ENCODE results near the gene MRPS31.
"Not testable (repeated sequence)": the region's sequence is repeated elsewhere in the genome, so short reads cannot be mapped to it uniquely, and the experiment has no call there.

The MRPS31 gene

DNA sequence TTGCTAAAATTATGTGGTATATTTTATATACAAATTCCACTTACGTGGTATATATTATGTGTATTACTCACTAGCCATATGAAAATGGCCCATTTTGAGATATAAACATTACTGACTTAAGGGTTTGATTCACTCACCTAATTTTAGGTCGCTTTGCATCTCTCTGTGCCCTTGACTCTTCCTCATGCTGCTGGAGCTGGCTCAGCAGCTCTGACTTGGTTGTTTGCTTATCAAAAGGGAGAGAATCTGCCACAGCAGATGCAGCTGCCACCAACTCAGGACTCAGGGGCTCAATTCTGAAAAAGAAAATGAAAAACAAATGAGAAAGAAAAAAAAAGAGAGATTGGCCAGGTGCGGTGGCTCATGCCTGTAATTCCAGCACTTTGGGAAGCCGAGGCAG lies 12.2 kb downstream of the MRPS31 start:
- DNase-seq = no peak

DNA sequence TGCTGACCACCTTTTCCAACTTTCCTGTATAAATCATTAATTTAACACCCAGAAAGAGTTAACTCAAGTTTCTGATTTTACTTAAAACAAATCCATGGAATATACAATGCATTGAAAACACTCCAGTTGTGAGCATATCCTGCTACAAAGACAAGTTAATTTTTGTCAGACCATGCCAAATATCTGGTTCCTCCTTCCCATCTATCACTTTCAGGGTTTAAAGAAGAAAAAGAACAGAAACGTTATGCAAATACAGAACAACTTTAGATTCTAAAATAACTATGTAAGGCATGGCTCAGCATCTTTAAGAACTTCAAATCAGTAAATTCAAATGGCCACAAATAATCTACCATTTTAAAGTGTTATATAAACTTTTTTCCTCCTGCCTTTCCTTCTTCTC lies 14.9 kb downstream of the MRPS31 start:
- no peak for DNase-seq

DNA sequence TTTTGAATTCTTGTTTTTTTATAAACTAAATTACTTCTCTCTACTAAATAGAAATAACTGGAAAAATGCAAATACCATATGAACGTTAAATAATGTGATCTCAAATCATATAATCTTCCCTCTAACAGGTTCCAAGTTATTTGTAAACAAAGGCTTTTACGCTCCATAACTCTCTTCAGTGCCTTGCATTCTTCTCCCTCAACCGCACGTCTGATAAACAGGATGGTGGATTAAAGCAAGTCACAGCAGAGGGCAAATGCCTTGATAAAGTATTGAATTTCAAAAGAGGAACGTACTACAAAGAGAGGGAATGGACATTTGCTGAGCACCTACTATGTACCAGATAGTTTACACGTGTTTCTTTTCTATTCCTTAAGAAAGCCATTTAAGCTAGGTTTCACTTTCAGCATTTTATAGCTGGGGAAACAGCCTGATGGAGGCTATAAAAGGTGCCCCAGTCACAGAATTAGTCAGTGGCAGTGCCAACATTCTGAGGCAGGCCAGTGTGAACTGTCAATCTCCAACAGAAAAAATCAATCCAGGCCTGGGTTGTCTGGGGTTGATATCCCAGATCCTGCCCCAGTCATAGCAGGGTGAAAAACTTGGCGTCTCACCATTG lies 15.8 kb downstream of the MRPS31 start:
- no peak for DNase-seq

DNA sequence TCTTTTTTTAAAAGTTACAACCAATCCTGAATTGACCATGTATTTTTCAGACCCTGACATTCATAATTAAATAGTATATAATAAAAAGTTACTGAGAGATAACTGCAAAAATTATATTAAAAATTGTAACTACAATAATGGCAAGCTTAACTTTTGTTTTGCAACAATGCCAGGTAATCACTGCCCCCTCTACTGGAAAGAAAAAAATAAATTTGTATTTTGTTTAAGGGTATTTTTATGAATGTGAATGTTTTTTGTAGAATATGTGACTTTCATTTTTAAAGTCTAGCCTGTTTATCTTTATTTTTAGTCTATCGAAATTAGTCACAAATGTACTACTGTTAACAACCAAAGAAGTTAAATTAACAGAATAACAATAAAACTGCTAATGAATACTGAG lies 21.7 kb downstream of the MRPS31 start:
- no peak for DNase-seq

DNA sequence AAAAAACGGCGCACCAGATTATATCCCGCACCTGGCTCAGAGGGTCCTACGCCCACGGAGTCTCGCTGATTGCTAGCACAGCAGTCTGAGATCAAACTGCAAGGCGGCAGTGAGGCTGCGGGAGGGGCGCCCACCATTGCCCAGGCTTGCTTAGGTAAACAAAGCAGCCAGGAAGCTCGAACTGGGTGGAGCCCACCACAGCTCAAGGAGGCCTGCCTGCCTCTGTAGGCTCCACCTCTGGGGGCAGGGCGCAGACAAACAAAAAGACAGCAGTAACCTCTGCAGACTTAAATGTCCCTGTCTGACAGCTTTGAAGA lies 35.8 kb downstream of the MRPS31 start:
- DNase-seq = not testable (repeated sequence)

DNA sequence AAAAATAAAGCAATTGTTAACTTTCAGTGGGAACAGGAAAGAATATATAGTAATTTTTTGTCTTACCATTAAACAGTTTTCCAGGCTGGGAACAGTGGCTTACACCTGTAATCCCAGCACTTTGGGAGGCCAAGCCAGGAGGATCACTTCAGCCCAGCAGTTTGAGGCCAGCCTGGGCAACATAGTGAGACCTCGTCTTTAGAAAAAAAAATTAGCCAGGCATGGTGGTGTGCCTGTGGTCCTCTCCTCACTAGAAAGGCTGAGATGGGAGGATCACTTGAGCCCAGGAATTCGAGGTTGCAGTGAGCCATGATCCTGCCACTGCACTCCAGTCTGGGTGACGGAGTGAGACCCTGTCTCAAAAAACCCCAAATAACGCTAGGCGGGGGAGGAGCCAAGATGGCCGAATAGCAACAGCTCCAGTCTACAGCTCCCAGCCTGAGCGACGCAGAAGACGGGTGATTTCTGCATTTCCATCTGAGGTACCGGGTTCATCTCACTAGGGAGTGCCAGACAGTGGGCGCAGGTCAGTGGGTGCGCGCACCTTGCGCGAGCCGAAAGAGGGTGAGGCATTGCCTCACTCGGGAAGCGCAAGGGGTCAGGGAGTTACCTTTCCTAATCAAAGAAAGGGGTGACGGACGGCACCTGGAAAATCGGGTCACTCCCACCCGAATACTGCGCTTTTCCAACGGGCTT lies 36.3 kb downstream of the MRPS31 start:
- DNase-seq = peak; percentile 3

DNA sequence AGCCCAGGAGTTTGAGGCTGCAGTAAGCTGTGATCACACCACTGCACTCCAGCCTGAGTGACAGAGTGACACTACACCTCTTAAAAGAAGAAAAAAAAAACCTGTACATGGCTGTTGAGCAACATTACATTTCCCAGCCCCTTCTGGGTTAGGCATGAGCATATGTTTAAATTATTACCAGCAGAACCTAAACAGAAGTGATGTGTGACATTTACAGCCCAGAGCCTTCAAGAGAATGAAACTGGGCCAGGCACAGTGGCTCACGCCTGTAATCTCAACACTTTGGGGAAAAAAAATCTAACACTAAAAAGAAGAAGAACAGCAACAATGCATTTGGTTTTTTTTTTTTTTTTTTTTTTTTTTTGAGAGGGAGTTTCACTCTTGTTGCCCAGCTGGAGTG lies 38.3 kb downstream of the MRPS31 start:
- no peak for DNase-seq

DNA sequence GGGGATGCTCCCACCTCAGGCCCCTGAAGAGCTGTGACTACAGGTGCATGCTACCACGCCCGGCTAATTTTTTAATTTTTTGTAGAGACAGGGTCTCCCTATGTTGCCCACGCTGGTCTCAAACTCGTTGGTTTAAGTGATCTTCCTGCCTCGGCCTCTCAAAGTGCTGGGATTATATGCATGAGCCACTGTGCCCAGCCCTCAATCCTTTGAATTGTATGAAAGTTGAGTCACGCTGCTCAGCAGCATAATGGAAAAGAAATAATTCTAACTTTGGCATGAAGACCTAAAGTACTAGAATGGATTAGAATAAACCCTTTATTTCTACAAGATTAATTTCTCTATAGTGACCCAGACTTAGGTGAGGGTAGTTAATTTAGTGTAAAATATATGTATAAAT lies 42.4 kb downstream of the MRPS31 start:
- DNase-seq = no peak

DNA sequence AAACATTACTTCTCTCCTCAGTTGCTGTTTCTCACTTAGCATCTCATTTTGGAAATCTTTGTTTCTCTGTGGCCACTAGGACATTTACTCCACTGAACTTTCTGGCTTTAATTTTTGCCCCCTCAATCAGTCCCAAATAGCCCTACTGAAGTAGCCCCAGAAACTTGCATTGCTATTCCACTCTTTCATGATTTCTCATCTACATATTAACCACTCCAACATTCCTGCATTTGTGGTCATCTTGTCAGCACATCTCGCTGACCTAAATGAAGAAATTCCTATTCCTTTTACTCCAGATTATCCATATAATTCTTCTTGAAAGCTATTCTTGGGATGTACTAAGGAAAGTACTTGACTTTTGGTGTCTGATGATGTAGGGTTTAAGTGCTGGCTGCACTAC lies 56.6 kb downstream of the MRPS31 start:
- DNase-seq = not testable (repeated sequence)

DNA sequence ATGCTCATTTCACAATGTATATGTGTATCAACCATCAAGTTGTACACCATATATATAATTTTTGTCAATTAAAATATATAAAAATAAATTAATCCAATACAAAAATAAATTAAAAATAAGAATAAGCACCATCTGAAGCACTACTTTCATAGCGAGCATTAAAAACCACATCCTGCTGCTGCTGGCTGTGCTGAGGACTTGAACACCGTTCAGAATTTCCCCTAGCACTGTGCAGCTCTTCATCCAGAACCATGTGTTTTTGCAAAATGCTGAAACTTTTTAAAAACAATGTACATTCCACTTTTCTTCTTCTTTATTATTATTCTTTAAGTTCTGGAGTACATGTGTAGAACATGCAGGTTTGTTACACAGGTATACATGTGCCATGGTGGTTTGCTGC lies 64.6 kb downstream of the MRPS31 start:
- DNase-seq = no peak

DNA sequence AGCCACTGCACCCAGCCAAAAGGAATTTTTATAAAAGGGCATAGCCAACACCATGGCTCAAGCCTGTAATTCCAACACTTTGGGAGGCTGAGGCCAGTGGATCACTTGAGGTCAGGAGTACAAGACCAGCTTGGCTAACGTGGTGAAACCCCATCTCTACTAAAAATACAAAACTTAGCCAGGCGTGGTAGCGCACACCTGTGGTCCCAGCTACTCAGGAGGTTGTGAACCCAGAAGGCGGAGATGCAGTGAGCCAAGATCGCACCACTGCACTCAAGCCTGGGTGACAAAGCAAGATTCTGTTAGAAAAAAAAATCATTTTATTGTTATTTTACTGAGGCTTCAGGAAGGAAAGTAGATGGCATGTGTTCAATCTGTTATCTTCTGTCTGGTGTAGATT lies 73.3 kb downstream of the MRPS31 start:
- DNase-seq = no peak

DNA sequence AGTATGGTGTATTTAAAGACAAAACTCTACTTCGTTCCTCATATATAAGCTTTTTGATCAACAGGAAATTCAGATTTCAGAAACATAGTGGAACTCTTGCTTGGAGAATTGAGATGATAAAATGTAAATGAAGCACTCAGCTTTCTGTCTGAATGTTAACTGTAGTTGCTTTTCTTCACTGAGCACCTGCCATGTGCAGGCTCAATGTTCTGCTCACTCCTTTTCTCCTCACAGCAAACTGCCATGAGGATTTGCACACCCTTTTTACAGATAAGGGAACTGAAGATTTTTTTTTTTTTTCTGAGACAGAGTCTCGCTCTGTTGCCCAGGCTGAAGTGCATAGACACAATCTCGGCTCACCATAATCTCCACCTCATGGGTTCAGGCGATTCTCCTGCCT lies 76.6 kb downstream of the MRPS31 start:
- no peak for DNase-seq

DNA sequence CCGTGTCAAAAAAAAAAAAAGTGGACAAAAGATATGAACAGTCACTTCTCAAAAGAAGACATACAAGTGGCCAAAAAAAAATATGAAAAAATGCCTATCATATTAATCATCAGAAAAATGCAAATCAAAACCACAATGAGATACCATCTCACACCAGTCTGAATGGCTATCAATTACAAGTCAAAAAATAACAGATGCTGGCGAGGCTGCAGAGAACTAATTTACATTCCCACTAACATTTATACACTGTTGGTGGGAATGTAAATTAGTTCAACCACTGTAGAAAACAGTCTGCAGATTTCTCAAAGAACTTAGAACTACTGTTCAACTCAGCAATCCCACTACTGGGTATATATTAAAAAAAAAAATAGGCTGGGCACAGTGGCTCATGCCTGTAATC lies 78.0 kb downstream of the MRPS31 start:
- DNase-seq = no peak

DNA sequence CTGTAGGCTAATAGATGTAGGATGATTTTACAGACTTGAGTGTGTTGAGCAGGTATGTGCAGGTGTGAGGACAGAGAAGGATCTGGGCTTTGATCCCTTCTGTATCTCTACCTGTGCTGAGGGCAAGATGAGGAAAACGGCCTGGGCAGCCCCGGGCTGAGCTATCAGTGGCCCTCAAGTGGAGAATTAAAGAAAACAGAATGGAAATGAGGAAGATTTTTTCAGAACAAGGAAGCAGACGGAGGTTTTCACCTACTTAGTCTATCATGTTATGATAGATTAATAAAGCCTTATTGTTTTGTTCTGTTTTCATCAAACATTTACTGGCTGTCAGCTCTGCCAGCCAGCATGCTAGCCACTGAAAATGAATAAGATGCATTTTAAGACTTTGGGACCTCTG lies 82.2 kb downstream of the MRPS31 start:
- no peak for DNase-seq

DNA sequence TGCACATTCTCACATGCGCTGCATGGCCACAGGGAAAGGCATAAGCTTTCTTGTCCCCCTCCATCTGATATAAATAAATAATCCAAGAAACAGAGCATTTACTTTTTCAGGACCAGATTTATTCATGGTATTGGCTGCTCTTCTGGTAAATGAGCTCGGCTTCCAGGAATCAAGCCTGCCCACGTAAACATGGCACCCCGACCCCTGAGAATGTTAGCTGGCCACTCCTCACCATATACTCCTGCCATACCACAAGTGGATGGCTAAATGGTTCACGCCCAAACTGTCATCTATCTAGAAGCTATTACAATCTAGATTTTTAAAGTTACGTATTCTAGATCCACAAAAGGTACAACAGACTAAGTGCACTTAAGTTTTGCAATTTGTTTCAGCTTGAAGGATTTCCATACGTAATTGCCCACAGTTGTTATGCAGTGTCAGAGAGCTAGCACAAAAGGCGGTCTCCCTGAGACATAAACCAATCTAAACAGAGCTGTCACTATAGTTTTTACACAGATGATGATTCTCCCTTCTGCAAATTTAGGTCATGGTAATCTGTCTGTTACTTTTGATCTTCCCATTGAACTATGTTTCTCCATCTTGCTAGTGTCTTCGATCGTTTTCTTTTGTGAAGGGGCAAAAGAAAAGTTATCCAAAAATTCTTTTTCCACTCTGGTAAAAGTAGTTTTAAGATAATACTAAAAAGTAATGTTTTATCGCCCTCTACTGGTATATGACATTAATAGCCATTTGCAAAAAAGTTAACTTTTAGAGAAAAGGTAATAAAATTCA lies 88.3 kb downstream of the MRPS31 start:
- peak; percentile 4 for DNase-seq

DNA sequence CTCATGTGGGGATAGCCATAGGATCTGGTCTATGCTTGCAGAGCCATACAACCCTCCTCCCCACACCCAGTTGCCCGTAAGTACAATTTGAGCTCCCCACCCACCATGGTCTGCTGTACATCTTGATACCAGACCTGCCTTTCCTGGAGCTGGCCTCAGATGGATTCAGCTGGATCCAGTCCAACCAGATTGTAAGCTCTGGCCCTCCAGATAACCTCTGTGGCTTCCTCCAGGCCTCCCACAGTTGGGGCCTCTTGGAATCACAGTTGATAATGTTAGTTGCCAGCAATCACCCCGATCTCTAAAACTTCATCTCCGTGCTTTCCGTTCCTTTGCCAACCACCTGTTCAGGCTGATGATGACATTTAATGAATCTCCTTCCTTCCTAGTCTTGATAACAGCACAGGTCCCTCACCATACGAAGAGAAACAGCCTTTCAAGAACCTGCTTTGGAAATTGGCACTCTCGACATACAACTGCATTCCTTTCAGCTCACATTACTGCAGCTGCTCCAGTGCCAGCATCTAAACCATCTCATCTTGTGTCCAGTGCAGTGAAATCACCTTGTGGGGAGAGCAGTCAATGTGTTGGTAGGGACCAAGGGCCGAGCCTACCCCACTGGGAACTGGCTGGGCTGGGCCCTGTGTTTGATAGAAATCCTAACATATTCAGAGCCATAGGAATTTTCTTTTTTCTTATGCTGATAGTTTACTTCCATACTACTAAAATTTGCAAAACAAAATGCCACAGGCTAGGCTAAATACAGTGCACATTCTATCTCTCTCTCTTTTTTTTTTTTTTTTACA lies 89.4 kb downstream of the MRPS31 start:
- no peak for DNase-seq

DNA sequence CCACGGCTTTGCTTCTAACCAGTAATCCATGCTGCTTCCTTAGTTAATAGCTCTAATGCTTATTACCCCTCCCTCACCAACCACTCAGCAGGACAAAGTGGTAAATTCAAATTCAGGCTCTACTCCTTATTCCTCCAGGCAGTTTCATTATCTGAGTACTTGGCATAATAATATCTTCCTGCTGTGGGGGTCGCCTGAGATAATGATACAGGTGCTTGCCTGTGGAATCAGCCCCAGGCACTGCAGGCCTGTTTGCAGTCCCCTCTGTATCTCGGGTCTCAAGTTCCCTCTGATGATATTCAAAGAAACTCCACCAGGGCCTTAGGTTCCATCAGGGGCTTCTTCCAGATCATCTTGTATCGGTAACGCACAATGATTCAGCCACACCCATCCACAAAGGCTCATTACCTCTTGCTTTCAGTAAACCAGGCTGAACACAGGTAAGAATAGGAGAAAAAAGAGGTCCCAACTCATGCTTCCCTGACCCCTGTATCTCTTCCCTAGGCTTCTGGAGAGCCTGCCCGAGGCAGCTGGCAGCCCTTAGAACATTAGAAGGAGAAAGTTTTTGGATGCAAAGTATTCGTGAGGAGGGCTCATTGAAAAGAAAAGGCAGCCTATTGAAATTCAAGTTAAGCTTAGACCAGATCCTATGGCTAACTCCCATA lies 90.2 kb downstream of the MRPS31 start:
- DNase-seq = no peak

DNA sequence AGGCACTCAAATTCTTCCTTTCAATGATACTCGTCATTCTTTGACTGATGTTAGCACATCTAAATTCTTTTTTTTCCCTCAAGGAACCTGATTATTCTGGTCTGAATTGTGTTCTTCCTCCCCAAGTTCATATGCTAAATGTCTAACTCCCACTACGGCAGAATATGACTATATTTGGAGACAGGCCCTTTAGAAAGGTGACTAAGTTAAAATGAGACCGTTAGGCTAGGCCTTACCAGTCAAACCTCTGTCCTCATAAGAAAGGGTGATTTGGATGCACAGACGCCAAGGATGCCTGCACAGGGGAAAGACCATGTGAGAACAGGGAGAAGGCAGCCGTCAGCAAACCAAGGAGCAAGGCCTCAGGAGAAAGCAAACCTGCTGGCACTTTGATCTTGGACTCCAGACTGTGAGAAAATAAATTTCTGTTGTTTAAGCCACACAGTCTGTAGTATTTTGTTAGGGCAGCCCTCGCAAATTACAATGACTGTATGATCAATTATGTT lies 91.5 kb downstream of the MRPS31 start:
- DNase-seq = no peak

Data from NCI-H345 (cell line).